ENCODE measurements around the gene HIVEP2. TPM values are rescaled to one million over a fixed set of nuclear protein-coding genes. Genes with fewer than 3 reads are reported as not detected.

The HIVEP2 gene
- total RNA-seq, 4 donors from 2014 or later: 17.5 to 21.8 (median 20.6) TPM

DNA sequence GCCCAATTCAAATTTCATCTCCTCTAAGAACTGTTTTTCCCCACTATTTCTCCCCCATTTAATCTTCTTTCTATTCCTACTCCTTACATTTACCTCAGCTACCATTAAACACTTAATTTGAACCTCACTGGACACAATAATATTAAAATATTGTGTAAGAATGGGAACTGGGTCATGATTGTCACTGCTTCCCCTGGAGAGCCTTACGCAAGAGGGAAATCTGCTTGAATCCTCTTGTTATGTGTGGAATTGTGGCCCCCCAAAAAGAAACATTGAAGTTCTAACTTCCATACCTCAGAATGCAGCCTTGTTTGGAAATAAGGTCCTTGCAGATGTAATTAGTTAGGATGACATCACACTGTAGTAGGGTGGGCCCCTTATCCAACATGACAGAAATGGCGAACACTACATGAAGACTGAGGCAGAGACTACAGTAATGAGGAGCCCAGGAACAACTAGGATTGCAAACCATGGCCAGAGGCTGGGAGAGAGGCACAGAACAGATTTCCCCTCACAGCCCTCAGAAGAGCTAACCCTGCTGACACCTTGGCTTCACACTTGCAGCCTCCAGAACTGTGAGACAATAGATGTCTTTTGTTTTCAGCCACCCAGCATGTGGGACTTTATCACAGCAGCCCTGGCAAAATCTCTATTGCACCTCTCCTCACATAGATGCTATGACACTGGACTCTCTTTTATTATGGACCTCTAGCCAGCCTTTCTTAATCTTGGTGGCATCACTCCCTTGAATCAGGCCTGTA is 29.9 kb downstream of the HIVEP2 start:
- TF ChIP-seq, protein P1, sequence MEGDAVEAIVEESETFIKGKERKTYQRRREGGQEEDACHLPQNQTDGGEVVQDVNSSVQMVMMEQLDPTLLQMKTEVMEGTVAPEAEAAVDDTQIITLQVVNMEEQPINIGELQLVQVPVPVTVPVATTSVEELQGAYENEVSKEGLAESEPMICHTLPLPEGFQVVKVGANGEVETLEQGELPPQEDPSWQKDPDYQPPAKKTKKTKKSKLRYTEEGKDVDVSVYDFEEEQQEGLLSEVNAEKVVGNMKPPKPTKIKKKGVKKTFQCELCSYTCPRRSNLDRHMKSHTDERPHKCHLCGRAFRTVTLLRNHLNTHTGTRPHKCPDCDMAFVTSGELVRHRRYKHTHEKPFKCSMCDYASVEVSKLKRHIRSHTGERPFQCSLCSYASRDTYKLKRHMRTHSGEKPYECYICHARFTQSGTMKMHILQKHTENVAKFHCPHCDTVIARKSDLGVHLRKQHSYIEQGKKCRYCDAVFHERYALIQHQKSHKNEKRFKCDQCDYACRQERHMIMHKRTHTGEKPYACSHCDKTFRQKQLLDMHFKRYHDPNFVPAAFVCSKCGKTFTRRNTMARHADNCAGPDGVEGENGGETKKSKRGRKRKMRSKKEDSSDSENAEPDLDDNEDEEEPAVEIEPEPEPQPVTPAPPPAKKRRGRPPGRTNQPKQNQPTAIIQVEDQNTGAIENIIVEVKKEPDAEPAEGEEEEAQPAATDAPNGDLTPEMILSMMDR (IDR thresholded peaks at IDR 0.05; ENCODE audit: low read depth): no peak

- TF ChIP-seq, protein P1 (IDR thresholded peaks at IDR 0.05; ENCODE audit: low read depth): no peak
Observed at GRCh38 chr6:142914369-142914768, 30.6 kb downstream of the HIVEP2 start.

DNA sequence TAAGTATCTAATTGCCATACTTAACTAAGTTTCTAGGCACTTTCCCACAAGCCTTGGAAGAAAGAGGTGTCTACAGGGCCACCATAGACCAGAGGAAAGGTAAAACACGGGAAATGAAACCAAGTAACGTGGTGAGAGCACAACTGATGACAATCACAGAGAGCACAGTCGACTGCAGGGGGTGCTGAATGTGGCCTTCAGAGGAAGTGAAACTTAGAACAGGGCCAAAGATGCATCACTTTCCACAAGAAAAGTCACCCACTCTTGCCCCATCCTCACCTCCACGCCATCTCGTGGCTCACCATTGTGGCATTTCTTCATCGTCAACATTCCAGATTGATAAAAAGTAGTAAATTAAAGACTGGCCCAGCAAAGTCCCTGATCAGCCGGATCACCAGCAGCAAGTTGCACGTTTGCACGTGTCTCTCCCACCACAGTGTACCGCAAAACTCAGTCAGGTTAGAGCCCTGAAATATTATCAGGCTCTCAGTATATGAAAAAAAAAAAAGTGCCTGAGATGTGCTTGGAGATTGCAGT is 31.4 kb downstream of the HIVEP2 start:
- TF ChIP-seq, protein P1 (IDR thresholded peaks at IDR 0.05; ENCODE audit: low read depth): no peak

- TF ChIP-seq, protein P1 (IDR thresholded peaks at IDR 0.05; ENCODE audit: low read depth): no peak
Observed at GRCh38 chr6:142913036-142913510, 31.9 kb downstream of the HIVEP2 start.

GRCh38 chr6:142912125-142912524 is 32.9 kb downstream of the HIVEP2 start:
- TF ChIP-seq, protein P1 (IDR thresholded peaks at IDR 0.05; ENCODE audit: low read depth): no peak

GRCh38 chr6:142911430-142911829 is 33.5 kb downstream of the HIVEP2 start:
- TF ChIP-seq, protein P1 (IDR thresholded peaks at IDR 0.05; ENCODE audit: low read depth): no peak

DNA sequence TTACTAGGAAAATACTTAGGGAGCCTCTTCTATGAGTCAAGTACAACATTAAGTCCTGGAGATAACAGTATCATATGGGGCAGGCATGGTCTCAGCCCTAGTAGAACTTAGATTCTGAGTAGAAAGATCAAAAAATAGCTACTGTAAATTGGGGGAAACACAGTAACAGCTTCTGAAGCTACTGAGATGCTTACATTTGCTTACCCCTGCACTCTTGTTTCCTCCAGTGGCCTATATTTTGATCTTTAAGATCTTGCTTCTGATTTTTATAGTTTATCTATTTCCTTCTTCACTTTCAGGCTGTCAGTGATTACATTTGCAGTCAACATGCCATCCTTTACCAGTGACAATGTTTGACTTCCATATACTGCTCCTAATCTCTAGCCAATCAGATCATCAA is 35.3 kb downstream of the HIVEP2 start:
- TF ChIP-seq, protein P1 (IDR thresholded peaks at IDR 0.05; ENCODE audit: low read depth): no peak
